ENCODE measurements around the gene BHLHE40. TPM values are rescaled to one million over a fixed set of nuclear protein-coding genes. Genes with fewer than 3 reads are reported as not detected.
A peak's percentile ranks its signal among the peaks of the same experiment; 100 is the strongest.

The BHLHE40 gene
- total and polyA plus RNA-seq, 2 of the 13 experiments (the other 11 are each of a cell fraction or from before 2014, with no cell fraction given) = 1.8 to 51.0 TPM

DNA sequence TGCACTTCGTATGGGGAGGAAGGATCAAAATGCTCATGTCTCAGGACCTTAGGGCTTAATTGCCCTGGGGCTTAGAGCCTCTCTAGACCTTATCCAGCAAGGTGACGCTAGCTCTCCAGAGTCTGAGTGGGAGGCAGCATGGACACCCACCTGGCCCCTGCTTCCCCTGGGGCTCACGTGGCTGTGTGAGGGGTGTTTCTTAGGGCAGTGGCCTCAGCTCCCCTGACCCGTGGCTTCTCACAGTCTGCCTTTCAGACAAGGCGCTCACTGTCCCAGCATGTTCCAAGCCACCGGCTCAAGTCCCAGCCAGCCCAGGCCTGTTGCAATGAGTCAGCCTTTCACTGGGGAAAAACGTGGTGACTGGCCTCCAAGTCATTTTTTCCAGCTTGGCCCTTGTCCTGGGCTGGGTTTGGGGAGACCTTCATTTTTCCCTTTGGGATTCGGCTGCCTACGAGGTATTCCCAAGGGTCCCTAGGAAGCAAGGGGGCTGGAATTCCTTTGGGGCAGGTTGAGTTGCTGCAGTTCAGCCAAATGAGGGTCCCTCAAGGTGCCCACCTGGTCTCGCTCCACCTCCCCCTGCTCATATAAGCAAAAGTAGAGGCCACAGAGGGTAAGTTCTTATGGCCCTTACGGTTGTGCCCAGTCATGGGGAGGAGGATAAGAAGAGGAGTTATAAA lies 15.7 kb downstream of the BHLHE40 start (continued):
- TF ChIP-seq ZNF564 (CRISPR knock-in tag; IDR thresholded peaks at IDR 0.05) (no peak), ZNF891 (CRISPR knock-in tag; IDR thresholded peaks at IDR 0.05) (no peak), SRSF9 (IDR thresholded peaks at IDR 0.05; ENCODE audit: borderline replicate concordance, insufficient read depth, low read depth, low read length, poor library complexity, severe bottlenecking) (no peak), MBD4 (IDR thresholded peaks at IDR 0.05; ENCODE audit: borderline replicate concordance, low read length) (no peak), ZNF136 (CRISPR knock-in tag; IDR thresholded peaks at IDR 0.05; ENCODE audit: low read depth) (no peak)
- TF ChIP-seq, protein P1, sequence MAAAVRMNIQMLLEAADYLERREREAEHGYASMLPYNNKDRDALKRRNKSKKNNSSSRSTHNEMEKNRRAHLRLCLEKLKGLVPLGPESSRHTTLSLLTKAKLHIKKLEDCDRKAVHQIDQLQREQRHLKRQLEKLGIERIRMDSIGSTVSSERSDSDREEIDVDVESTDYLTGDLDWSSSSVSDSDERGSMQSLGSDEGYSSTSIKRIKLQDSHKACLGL (CRISPR knock-in tag; IDR thresholded peaks at IDR 0.05) = no peak
- TF ChIP-seq, protein P2, sequence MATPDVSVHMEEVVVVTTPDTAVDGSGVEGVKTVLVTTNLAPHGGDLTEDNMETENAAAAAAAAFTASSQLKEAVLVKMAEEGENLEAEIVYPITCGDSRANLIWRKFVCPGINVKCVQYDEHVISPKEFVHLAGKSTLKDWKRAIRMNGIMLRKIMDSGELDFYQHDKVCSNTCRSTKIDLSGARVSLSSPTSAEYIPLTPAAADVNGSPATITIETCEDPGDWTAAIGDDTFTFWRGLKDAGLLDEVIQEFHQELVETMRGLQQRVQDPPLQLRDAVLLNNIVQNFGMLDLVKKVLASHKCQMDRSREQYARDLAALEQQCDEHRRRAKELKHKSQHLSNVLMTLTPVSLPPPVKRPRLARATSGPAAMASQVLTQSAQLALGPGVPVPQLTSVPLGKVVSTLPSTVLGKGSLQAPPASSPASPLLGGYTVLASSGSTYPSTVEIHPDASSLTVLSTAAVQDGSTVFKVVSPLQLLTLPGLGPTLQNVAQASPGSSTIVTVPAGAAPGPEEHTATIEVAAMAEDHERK (CRISPR knock-in tag; IDR thresholded peaks at IDR 0.05; ENCODE audit: low read depth) = no peak

DNA sequence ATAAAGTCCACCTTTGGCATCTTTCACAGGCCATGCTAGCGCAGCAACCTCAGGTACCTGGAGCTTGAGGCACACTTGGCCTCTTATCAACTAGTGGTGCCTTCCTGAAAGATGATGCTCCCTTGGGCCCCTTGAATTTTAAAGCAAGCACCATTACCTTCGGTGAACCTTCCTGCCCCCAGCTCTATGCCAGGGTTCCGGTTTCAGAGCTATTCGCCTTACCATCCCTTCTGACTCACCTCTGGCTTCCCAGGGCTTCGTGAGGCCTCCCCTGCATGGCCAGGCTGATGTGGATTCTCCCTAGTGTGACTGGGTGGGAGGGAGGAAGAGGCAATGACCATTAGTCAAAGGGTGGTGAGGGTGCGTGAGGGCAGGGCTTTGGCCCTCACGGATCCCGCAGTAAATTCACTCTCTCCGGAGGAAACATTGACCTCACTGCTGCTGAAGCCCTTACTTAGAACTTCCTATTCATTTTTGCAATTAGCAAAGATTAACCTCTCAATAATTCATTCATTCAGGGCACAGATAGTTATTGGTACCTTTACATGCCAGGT lies 16.3 kb downstream of the BHLHE40 start:
- FAIRE-seq = no peak
- H3K4me3 ChIP-seq (replicated peaks in 1 of 3; ENCODE audit: insufficient read depth in 1 of 3, low read depth in 2 of 3, low read length in 3 of 3) = no peak overlapping the region
- CTCF ChIA-PET (ENCODE audit: low intra/inter-chr PET ratio, low total read pairs) = no interaction called here
- H3K79me2 ChIP-seq (ENCODE audit: insufficient read depth, low read length) = no peaks in the 10 kb centered on the region
- no TSS peak for BruUV-seq (replicated peaks)
- no peaks in the 10 kb centered on the region for H3K9me3 ChIP-seq (ENCODE audit: low read length)
- ATAC-seq = no peak; the same call in 1 of the 3 replicates
- no peak overlapping the region for H3K27ac ChIP-seq (ENCODE audit: extremely low read length, insufficient read depth, low read length)
- H3K4me1 ChIP-seq (ENCODE audit: insufficient read depth, low read length) = peaks cover 30% of the 10 kb centered on the region
- H3K27me3 ChIP-seq (ENCODE audit: control insufficient read depth in 1 of 2, insufficient read depth in 2 of 2, low read length in 2 of 2) = peaks cover 3 to 8% of the 10 kb centered on the region in 2 experiments; a peak in 3 of 5 replicates
- intact Hi-C loops (cut with micrococcal nuclease; ENCODE audit: unreplicated experiment) (no loop called here), in situ Hi-C loops (cut with HindIII; ENCODE audit: extremely low pct_ligation_motif_present, low pct_unique_long_range_greater_than_20kb) (no loop called here)
- no peaks in the 10 kb centered on the region for H4K20me1 ChIP-seq (ENCODE audit: insufficient read depth, low read length)
- H3K36me3 ChIP-seq (replicated peaks in 1 of 2; ENCODE audit: control insufficient read depth in 1 of 2, insufficient read depth in 2 of 2, low read length in 2 of 2) = no peaks in the 10 kb centered on the region
- no peak overlapping the region for H3K4me2 ChIP-seq (ENCODE audit: low read depth, low read length)
- 69% methylated on average over 9 of the region's 9 CpGs for whole genome bisulfite sequencing (ENCODE audit: low lambda C conversion rate)
- no peak overlapping the region for H3K9ac ChIP-seq (ENCODE audit: insufficient read depth, low read depth, low read length)
- POLR2A ChIA-PET = interaction anchor here (1.2 to 1.4 kb wide), 2 partner anchors 16 to 21 kb away, joined by 3 to 5 read pairs; partner anchors contain the start of gene BHLHE40
- DNase-seq (ENCODE audit: low spot score) = no peak
- peak; percentile 5; the same call in 1 of the 2 replicates for TF ChIP-seq SAP130 (CRISPR knock-in tag; IDR thresholded peaks at IDR 0.05; ENCODE audit: low read depth)
- no peak for TF ChIP-seq ZNF292 (CRISPR knock-in tag; IDR thresholded peaks at IDR 0.05; ENCODE audit: borderline replicate concordance, low read depth)
- H2AFZ ChIP-seq (ENCODE audit: low read length) = no peak overlapping the region
